ENCODE data around the gene TRPC3.
A peak's percentile ranks its signal among the peaks of the same experiment; 100 is the strongest.
"Not testable (repeated sequence)": the region's sequence is repeated elsewhere in the genome, so short reads cannot be mapped to it uniquely, and the experiment has no call there.

Gene TRPC3

GRCh38 chr4:121950212-121950679 is 1.6 kb downstream of the TRPC3 start:
- DNase-seq (ENCODE audit: extremely low read depth in 1 of 2, low read depth in 1 of 2), result peak; percentile 70 to 80

GRCh38 chr4:121946644-121947043 is 5.2 kb downstream of the TRPC3 start:
- no peak for DNase-seq (ENCODE audit: extremely low read depth in 1 of 2, low read depth in 1 of 2)

- DNase-seq (ENCODE audit: extremely low read depth in 1 of 2, low read depth in 1 of 2), result no peak
Observed at GRCh38 chr4:121943941-121944340, 7.9 kb downstream of the TRPC3 start.

GRCh38 chr4:121939690-121940089 is 12.2 kb downstream of the TRPC3 start:
- DNase-seq (ENCODE audit: extremely low read depth in 1 of 2, low read depth in 1 of 2), result no peak

GRCh38 chr4:121938282-121939092 is 13.4 kb downstream of the TRPC3 start:
- no peak for DNase-seq (ENCODE audit: extremely low read depth in 1 of 2, low read depth in 1 of 2)

- DNase-seq (ENCODE audit: extremely low read depth in 1 of 2, low read depth in 1 of 2), result no peak
Observed at GRCh38 chr4:121936101-121936500, 15.8 kb downstream of the TRPC3 start.

- no peak for DNase-seq (ENCODE audit: extremely low read depth in 1 of 2, low read depth in 1 of 2)
Observed at GRCh38 chr4:121934635-121935034, 17.2 kb downstream of the TRPC3 start.

GRCh38 chr4:121932212-121932974 is 19.5 kb downstream of the TRPC3 start:
- DNase-seq (ENCODE audit: extremely low read depth in 1 of 2, low read depth in 1 of 2), result no peak

GRCh38 chr4:121930304-121930703 is 21.6 kb downstream of the TRPC3 start:
- DNase-seq (ENCODE audit: extremely low read depth in 1 of 2, low read depth in 1 of 2), result no peak

- no peak for DNase-seq (ENCODE audit: extremely low read depth in 1 of 2, low read depth in 1 of 2)
Observed at GRCh38 chr4:121927948-121928347, 23.9 kb downstream of the TRPC3 start.

GRCh38 chr4:121926490-121926889 is 25.4 kb downstream of the TRPC3 start:
- DNase-seq (ENCODE audit: extremely low read depth in 1 of 2, low read depth in 1 of 2), result not testable (repeated sequence)

- no peak for DNase-seq (ENCODE audit: extremely low read depth in 1 of 2, low read depth in 1 of 2)
Observed at GRCh38 chr4:121923306-121923705, 28.6 kb downstream of the TRPC3 start.

GRCh38 chr4:121913667-121914066 is 38.2 kb downstream of the TRPC3 start:
- no peak for DNase-seq (ENCODE audit: extremely low read depth in 1 of 2, low read depth in 1 of 2)

- DNase-seq (ENCODE audit: extremely low read depth in 1 of 2, low read depth in 1 of 2), result no peak
Observed at GRCh38 chr4:121908346-121908745, 43.5 kb downstream of the TRPC3 start.

- DNase-seq (ENCODE audit: extremely low read depth in 1 of 2, low read depth in 1 of 2), result peak in 1 of 2 donors; percentile 2
Observed at GRCh38 chr4:121900132-121900983, 51.5 kb downstream of the TRPC3 start.

- no peak for DNase-seq (ENCODE audit: extremely low read depth in 1 of 2, low read depth in 1 of 2)
Observed at GRCh38 chr4:121898150-121898549, 53.7 kb downstream of the TRPC3 start.

GRCh38 chr4:121888134-121888533 is 63.7 kb downstream of the TRPC3 start:
- DNase-seq (ENCODE audit: extremely low read depth in 1 of 2, low read depth in 1 of 2), result no peak

- no peak for DNase-seq (ENCODE audit: extremely low read depth in 1 of 2, low read depth in 1 of 2)
Observed at GRCh38 chr4:121885115-121885514, 66.7 kb downstream of the TRPC3 start.

GRCh38 chr4:121881158-121881557 is 70.7 kb downstream of the TRPC3 start:
- DNase-seq (ENCODE audit: extremely low read depth in 1 of 2, low read depth in 1 of 2), result no peak

GRCh38 chr4:121879135-121879534 is 72.7 kb downstream of the TRPC3 start:
- no peak for DNase-seq (ENCODE audit: extremely low read depth in 1 of 2, low read depth in 1 of 2)
